AG10803 (cell line): Measurements from ENCODE around the gene DOK6.

Experiments used
- DNase-seq: peaks from one replicate; pipeline ENCODE4 v3.0.0; 2010; ENCODE audit warnings: low read depth
- H3K4me3 ChIP-seq: 2 replicates; pipeline ENCODE4 v1.5.1; 2011; ENCODE audit warnings: mild to moderate bottlenecking, low read length, control low read depth
- TF ChIP-seq, protein P1 (sequence below): conservative IDR thresholded peaks from 2 replicates; pipeline ENCODE4 v1.5.1; 2011; ENCODE audit warnings: mild to moderate bottlenecking, low read length, control low read depth, inconsistent platforms

Gene DOK6

DNA sequence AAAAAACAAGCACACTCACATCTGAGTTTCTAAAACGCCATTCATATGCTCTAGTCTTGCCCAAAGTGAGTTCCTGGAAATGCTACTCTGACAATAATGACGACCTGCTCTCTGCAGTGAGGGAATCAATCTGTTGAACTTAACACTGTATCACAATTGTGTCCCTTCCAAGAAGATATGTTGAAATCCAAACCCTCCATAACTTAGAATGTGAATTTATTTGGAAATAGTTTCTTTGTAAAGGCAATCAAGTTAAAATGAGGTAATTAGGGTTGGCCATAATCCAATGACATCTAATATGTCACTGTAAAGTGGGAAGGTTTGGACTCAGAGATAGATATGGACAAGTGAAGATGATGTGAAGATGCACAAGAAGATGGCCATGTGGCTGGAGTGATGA is 282.5 kb downstream of the DOK6 start:
- DNase-seq: no peak
- no peak overlapping the region for H3K4me3 ChIP-seq
- TF ChIP-seq, protein P1, sequence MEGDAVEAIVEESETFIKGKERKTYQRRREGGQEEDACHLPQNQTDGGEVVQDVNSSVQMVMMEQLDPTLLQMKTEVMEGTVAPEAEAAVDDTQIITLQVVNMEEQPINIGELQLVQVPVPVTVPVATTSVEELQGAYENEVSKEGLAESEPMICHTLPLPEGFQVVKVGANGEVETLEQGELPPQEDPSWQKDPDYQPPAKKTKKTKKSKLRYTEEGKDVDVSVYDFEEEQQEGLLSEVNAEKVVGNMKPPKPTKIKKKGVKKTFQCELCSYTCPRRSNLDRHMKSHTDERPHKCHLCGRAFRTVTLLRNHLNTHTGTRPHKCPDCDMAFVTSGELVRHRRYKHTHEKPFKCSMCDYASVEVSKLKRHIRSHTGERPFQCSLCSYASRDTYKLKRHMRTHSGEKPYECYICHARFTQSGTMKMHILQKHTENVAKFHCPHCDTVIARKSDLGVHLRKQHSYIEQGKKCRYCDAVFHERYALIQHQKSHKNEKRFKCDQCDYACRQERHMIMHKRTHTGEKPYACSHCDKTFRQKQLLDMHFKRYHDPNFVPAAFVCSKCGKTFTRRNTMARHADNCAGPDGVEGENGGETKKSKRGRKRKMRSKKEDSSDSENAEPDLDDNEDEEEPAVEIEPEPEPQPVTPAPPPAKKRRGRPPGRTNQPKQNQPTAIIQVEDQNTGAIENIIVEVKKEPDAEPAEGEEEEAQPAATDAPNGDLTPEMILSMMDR: no peak

DNA sequence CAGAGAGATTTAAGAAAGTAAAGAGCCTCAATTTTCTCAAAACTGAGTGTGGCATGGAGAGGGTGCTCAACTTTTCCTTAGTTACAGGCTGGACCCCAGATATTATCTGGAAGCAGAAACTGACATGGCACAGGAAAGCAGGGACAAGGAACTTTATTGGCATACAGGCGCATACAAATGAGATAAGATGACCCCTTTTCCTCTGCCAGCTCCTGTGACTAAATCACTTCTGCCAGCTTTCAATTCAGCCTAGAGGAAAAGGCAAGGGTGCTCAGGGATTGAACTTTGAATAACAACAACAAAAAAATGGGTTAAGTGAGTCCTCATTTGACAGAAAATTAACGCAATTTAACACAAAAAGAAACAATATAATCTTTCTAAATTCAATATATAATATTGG is 284.1 kb downstream of the DOK6 start:
- H3K4me3 ChIP-seq: no peak overlapping the region
- TF ChIP-seq, protein P1: no peak
- no peak for DNase-seq

DNA sequence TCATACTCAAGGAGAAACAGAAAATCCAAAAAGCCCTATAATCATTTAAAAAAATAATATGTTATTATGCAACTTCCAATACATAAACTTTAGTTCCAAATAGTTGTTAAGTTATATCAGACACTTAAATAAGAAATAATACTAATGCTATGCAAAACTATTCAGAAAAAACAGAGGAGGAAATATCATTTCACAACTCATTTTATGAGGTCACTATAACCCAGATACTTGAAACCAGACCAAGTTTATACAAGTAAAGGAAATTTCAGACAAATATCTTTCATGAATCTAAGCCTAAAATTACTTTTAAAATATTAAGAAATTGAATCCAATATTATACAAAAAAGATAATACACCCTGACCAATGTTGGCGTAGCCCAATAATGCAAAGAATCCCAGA is 286.2 kb downstream of the DOK6 start:
- no peak overlapping the region for H3K4me3 ChIP-seq
- TF ChIP-seq, protein P1: no peak
- DNase-seq: peak; percentile 17

DNA sequence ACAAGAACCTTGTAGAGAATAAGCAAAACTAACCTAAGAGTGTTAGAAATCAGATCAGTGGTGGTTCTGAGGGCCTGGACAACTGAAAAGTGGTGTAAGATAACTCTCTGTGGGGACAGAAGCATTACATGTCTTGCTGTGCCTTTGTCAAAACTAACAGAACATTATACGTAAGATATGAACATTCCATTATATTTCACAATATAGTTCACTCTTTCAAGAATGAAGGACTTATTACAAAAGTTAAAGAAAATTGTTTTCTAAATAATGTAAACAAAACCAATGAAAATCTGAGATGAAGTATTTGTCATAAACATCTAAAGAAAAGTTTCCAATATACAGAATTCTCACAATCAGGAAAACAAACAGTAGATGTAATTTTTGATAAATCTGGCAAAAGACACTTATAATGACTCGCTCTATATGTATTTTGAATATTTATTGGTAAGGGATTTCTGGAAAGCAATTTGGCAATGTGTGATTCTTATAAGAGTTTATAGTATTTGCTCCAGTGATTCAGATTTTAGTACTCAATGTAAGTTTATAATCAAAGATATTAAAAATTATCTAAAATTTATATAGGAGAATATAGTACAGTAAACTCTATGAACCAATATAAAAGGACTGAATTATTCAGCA is 288.6 kb downstream of the DOK6 start:
- DNase-seq: peak; percentile 23
- TF ChIP-seq, protein P1: no peak
- no peak overlapping the region for H3K4me3 ChIP-seq

DNA sequence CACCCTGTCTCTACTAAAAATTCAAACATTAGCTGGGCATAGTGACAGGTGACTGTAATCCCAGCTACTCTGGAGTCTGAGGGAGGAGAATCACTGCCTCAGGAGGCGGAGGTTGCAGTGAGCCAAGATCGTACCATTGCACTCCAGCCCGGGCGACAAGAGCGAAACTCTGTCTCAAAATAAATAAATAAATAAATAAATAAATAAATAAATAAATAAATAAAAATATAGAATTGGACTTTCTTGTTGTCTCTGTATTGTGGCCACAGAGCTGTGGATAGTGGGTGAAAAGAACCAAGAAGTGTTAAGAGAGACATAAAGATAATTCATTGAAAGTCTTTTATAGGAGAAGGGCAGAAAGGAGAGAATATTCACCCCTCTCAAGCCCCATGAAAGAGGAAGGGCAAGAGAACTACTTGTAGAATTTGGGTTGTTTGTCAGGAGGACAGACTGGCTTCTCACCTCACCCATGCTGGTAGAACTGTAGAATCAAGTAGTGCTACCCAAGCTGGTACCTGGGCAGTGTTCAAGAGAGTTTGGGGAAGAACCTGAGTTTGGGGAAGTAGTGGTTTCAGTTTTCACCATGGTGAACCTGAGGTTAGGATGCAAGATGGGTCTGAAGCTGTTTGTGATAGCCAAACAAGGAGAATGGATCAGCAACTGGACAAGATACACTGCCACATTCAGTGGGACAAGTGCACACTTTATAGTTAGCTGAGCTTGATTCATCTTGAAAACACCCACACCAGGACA is 290.5 kb downstream of the DOK6 start:
- H3K4me3 ChIP-seq: no peak overlapping the region
- TF ChIP-seq, protein P1: no peak
- no peak for DNase-seq

DNA sequence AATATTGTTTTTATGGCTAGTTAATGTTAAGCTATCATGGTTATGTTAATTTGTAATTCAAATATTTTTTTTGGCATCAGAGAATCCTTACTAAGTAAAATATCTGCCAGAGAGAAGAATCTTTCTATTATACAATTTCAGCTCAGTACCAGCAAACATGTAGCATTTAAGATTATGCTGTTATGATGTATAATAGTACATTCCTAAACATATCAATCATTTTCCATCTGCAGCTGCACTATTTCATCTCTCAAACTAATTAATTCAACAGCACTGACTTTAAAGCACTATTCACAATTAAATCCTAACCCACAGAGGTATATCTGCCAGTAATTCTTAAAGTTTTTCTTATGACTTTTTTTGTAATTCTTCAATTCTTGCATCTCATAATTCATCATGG is 296.4 kb downstream of the DOK6 start:
- no peak for DNase-seq
- TF ChIP-seq, protein P1: no peak
- no peak overlapping the region for H3K4me3 ChIP-seq

DNA sequence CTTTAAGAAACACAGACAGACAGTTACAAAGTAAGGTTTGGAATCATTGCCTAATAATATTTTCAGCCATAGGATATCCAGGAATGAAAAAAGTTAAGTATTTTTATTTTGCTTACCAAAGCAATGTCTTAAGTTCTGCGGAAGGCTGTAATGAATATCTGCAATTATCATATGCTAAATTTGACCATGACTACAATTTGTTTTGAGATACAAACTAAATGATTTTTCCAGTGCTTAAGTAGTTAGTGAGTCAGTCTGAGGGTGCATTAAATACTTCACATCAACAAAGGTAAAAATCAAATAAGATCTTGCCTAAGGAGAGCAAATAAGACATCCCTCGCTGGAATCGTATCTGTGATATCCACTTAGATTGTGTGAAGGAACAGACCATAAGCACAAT is 297.0 kb downstream of the DOK6 start:
- TF ChIP-seq, protein P1: no peak
- H3K4me3 ChIP-seq: no peak overlapping the region
- no peak for DNase-seq
